NK-92 treated with Interleukin-12 subunit alpha and Interleukin-12 subunit beta, amount 100 ng/mL, for 24 hours (cell line): ENCODE measurements around the gene EYA2.
A peak's percentile ranks its signal among the peaks of the same experiment; 100 is the strongest.

Experiments used
- DNase-seq: peaks from one replicate; lab custom pipeline; 2025; lab: John Stamatoyannopoulos, UW

EYA2 gene

DNA sequence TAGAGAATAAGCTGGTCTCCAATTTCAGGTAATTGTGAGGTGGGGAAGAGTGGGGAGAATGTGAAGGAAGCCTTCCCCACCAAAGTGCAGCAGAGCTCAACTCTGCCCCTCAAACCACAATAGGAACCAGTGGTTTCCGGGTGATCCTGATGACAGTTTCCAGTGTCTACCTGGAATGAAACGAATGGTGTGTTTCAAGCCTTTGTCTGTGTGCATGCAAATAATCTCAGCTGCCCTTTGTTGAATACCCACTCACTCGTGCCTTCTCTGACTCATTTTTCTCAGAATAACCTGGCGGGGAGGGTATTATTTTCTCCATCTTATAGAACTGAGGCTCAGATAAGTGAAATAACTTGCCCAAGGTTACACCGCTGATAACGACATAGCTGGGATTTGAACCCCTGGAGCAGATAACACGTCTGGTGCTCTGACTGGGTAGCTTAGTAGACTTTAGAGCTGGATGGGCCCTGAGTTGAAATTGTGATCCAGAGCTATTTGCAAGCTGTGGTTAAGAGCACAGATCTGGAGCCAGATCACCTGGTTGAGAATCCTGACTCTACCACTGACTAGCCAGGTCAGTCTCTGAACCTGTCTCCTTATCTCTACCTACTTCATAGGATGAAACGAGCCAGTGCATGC, 85.1 kb downstream of the EYA2 start:
- no peak for DNase-seq

DNA sequence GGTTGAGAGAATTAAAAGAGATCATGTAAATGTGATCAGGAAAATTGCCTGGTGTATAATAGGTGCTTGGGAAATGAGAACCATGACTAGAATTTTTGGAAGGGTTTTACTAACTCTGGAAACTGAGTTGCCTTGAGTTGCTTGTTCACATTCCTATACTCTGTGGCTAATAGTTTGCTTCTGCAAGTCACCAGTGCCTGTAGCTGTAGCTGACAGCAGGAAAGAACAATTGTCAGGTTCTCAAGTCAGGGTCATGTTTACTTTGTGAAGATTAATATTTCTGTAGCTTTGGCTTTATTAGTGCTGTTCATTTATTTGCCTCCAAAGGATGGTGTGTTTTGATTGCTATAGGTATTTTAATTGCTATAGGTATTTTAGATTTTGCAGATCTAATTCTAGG, 86.5 kb downstream of the EYA2 start:
- no peak for DNase-seq

DNA sequence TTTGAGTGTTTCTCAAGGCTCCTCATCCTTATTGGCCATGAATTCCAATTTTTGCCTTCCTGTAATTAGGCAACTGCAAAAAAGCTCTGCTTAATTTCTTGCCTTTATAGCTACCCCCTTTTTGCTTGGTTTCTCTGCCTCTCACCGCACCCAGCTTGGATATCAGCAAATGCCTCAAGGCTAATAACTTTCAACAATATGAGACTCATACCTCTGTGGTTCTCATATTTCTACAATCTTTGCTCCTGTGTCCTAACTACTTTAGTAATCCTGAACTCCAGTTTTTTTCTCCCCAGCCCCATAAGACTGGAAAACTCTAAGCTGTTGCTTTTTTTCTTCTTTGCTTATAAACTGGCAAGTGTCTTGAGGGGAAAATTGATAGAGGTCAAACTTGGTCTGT, 88.8 kb downstream of the EYA2 start:
- DNase-seq = no peak

DNA sequence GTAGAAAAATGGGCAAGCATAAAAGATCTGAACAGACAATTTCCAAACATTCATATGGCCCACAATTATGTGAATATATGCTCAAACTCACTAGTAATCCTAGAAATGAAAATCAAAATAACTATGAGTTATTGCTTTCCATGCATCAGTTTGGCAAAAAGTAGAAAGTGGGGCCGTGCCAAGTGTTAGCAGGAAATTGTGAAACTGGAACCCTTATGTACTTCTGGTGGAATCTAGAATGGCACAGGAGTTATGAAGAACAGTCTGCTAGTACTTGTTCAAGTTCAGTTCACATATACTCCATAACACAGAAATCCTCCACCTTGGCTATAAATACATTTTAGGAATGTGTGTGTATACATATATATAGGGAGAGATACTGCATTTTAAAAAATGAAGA, 89.8 kb downstream of the EYA2 start:
- DNase-seq = no peak

DNA sequence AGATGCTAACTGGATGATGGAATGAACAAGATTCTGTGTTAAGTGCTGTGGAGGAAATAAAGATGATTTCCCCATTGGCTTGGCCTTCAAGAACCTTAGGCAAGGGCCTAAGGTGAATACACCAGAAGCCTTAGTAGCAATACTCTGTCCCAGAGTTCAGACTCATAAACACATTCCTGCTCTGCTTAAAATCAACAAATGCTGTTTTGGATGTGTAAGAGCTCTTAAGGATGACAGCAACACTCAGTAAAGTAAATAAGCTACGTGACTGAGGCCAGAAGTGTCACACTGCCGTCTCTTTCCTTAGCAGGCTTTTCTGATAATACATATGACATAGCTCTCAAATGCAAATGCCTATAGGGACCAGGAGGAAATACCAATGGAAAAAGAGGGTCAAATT, 90.6 kb downstream of the EYA2 start:
- no peak for DNase-seq

DNA sequence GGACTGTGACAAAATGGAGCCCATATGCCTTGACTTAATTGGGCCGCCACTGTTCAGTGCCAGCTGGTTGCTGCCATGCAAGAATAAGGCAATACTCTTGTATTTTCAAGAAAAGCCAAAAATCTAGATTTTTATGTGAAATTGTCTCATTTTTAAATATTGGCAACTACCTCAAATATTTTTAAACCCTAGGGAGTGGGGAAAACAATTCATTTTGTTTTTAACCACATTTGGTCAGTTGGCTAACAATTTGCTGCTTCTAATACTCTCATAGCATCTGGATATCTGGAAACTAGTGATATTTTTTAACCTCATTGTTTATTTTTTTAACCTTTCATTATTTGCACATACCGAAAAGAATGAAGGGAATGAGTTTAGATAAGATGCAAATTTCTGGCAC, 91.0 kb downstream of the EYA2 start:
- no peak for DNase-seq

DNA sequence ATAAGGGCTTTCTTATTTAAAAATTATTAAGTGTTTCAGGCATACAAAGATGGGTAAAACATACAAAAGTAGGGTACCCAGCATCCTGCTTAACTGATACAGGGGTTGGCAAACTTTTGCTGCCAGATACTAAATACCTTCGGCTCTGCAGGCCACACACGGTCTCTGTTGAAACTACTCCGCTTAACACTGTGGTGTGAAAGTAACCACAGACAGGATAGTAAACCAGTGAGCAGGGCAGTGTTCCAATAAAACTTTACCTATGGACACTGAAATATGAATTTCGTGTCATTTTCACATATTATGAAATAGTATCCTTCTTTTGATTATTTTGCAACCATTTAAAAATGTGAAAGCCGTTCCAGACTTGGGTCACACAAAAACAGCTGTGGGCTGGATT, 92.4 kb downstream of the EYA2 start:
- no peak for DNase-seq

DNA sequence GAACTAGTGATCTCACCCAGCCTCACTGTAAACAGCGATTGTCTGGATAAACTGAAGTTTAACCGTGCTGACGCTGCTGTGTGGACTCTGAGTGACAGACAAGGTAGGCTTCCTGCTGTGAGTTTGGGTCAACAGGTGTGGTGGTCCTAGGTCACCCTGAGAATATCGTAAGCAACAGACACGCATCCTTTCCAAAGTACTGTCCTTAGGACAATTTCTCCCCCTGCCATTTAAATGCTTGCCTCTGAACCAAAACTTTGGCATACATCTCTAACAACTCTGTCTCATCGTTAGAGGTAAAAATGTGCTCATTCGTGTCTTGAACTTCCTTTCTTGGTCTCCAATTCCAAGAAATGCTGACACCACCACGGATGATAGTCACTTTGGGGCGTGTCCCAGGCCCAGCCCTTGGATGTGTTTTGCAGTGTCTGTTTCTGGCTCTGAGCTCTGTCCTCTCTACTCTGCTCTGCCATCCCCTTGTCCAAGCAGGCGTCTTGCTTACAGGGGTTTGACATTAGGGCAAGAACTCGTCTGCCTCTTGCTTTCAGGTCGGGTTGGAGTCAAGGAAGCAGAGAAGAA, 95.5 kb downstream of the EYA2 start:
- DNase-seq = no peak

DNA sequence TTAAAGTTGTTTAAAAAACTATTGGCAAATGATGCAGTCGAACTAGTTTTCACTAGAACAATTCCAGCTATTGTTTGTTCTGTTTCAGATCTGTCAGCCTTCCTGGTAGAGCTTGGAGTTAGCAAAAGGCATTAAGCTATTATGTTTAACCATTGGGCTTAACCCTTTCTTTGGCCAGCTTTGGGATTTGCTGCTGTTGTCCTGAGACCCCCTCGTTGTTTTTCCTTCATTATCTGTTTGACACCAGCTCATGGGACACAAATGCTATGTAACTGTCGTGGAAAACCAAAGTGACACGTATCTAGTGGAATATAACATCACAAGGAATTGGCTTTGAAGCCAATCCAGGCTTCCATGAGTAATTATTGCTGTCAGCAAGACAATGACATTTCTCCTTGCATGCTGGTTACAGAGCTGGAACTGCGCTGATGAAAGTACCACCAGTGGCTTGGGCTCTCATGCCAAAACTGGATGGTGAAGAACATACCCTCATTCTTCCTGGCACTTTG, 96.0 kb downstream of the EYA2 start:
- no peak for DNase-seq

DNA sequence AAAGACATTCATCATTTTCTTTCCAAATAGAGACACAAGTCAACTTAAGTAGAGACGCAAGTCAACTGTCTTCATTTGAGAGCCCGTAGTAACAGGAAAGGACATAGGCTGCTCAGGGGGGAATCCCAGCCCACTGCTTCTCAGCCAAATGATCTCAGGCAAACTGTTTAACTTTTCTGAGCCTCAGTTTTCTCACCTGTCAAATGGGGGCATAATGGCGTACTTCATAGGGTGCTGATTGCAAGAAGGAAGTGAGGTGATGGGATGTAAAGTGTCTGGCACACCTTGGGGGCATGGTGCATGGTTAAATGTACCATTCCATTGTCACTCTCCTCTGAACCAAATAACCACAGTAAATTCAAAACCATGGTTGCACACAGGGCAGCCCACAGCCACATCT, 96.5 kb downstream of the EYA2 start:
- no peak for DNase-seq

DNA sequence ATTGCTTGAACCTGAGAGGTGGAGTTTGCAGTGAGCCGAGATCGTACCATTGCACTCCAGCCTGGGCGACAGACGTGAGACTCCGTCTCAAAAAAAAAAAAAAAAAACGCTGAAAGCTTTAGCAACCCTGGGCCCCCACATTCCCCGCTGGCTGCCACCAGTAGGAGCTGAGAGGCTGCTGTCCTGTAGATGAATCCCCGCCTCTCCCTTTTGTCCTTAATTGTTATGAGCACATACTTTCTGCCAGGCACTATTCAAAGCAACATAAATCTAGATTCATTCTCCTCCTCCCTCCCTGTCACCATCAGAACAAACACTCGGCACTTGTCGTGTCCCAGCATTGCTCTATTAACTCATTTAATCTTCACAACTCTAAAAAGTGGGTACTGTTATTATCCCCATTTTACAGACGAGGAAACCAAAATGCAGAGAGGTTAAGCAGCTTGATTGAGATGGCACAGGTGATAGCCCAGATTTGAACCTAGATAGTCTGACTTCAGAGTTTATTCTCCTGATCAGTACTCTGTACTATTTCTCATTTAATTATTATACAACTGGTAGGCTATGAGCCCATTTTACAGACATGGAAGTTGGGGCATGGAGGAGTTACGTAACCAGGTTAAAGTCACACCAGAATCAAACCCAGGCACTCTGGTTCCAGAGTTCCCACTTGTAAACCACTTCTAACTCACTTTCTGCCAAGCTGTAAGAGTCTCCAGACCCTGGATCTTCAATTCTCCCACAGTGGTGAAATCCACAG, 97.4 kb downstream of the EYA2 start:
- DNase-seq = no peak

DNA sequence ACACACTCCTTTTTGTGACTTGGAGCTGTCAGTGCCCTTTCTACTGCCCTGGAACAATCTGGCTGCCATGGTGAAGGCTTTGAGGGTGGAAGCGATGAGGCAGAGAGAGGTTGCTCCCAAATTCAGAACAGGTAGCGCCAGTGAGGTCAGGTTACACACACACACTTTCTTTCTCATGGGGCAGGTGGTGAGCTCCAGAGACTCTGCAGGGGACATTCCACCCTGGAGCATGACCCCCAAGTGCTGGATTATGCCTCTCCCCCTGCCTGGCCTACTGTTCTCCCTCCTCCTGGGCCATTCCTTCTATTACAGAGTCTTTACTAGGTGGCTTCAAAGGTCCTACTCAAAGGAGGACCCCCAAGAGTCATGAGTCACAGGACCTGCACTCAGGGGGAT, 98.0 kb downstream of the EYA2 start:
- DNase-seq = no peak

DNA sequence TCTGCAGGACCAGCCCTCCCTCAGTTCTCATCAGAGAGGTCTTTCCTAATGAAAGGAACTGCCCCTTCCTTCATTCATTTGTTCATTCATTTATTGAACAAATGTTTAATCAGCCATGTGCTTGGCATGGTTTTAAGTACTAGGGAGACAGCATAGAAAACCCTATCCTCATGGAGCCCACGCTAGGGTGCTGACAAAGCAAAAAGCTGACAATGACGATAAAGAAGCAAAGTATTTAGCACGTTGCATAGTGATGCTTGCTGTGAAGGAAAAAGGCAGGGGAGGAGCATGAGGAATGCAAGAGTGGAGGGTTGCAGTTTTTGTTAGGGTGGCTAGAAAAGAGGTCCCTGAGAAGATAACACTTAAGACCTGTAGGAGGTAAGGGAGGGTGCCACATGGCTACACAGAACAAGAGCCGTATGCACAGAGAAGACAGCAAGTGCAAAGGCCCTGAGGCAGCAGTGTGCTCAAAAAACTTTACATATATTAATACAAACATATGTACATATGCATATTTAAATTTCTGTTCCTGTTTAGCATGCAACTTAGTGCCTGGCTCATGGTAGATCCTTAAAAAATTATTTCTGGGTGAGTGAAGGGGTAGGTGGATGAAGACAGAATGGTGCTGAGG, 98.9 kb downstream of the EYA2 start:
- DNase-seq = no peak

DNA sequence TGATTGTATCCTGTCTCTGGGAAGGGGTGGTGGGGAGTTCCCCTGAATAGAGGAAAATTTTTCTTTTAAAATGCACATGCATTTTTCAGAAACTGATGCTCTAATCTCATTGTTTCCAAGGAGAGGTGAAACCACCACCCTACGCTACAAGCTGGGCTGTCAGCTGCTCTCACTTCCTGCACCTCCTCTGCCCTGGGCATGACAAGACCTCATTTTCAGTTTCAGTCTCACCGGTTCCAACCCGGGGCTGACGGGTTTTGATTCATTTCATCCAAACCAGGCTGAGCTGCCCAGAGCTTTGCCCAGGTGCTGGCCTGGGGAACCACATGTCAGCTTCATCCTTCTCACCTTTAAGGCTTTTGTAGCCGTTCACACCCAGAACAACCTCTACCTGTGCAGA, 99.7 kb downstream of the EYA2 start:
- peak; percentile 49 for DNase-seq

DNA sequence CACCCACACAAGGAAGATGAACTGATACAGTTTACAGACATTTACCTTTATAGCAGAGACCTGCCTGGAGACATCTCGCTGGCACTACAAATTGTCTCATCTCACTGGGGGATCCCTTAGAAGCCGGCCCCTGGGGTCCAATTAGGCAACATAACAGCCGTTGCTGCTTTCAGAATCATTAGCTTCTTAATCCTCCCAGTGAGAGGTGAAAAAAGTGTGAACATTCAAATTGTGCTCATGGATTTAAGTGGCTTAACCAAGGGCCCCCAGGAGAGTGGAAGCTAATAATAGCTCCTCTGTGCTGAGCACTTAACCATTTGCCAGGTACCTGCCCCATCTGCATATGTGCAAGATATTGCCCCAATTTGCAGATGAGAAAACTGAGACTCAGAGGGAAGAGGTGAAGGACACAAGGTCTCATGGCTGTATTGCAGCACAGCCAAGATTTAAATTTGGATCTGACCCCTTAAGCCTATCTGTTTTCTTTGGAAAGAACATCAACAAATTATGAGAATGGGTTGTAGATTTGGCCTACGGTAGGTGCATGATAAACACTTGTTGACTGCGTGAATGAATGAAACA, 101.0 kb downstream of the EYA2 start:
- DNase-seq = no peak

DNA sequence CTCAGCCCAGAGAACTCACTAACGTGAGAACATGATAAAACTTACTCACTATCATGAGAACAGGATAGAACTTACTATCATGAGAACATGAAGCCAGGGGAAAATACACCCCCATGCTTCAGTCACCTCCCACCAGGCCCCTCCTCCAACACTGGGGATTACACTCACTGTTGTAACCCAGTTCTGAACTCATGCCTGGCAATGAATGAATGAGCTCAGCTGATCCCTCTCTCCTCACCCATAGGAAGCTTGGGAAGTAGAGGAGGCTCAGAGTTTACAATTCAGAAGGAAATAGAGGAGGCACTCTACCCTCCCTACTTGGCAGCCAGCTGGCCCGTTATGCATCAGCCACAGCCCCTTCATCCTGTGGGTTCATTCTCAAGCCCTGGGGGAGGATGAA, 102.5 kb downstream of the EYA2 start:
- no peak for DNase-seq

DNA sequence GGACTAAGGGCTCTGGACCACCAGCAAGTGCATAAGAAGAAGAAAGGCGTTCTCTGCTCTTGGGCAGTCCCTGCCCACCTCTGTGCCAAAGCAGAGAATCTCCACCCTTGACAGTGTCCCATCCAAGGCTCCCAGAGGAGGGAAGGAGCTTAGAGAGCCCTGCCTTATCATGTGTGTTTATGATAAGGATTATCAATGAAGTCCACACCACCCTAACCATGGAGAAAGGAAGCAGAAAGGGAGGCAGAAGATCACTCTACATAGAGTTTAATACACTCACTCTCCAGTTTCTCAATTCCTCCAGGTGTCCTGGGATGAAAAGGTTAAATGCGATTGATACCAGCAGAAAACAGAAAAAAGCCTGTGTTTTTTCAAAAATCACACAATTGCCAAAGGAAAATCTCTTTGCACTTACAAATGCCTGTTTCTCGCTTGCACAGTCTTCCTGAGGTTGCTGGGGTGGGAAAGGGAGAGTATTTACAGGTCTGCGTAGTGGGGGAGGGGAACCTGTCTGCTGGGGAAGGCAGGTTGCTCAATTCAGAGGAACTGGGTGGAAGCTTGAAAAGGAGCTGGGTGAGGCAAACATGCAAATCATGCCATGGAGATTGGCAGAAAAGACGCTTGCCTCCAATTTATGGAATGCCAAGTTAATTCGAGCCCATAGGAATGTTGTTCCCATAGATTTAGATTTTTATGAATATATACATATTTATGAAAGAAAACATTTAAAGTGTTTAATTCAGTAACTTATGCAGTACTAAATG, 104.0 kb downstream of the EYA2 start:
- no peak for DNase-seq

DNA sequence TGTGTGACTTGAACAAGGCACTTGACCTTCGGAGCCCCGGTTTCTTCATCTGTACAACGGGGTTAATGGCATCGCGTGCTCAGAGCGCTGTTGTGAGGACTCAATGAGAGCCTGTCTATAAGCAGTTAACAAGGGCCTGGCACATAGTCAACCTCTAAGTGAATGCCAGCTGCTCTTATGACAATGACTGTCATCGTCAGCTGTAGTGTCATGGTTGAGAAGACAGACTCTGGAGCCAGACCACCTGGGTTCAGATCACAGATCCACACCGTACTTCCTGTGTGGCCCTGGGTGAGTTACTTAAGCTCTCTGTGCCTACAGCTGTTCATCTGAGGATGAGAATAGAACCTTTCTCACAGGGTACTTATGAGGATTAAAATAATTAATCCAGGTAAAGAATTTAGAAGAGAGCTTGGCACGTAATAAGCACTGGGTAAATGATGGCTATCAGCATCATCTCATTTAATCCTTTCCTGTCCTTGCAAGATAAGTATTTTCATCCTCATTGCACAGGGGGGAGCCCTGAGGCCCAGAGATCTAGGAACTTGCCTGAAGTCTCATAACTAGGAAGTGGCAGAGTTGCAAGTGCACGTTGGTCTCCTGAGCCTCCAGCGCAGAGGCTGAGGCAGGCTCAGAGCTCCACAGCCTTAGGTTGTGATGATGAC, 105.3 kb downstream of the EYA2 start:
- no peak for DNase-seq

DNA sequence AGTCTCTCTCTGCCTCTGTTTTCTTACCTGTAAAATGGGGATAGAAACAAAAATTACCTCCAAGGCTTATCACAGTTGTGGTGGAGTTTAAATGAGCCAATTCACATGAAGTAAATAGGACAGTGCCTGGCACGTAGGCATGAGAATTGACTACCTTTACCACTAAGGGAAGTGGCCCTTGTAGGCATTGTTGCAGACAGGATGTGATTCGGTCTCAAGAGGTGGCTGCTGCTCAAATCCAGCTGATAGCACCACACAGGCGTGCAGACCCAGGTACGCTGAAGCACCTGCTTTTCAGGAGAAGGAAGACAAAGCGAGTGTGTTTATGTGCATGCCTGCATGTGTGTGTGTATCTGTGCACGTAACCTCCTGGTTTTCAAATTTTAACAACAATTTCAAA, 108.6 kb downstream of the EYA2 start:
- DNase-seq = no peak

DNA sequence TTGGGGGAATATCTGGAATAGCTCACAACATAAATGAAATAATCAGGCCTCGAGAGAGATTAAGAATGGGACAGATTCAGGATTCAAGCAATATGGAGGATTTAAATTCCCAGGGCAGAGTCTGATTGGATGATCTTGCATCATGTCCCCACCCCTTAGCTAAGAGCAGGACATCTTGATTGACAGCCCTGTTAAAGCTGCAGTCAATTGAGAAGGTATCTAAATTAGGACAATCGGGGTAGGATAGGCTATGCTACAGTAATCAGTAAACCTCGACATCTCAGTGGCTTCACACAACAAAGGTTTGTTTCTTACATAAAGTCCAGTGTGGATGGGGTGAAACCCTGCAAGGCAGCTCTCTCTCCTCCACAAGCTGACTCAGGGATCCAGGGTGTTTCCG, 109.5 kb downstream of the EYA2 start:
- no peak for DNase-seq
